Measurements from ENCODE around the gene NPFF. TPM values are rescaled to one million over a fixed set of nuclear protein-coding genes. Genes with fewer than 3 reads are reported as not detected.

Gene NPFF
- total and polyA plus RNA-seq, 2 of the 13 experiments (the other 11 are each of a cell fraction or from before 2014, with no cell fraction given): not detected

DNA sequence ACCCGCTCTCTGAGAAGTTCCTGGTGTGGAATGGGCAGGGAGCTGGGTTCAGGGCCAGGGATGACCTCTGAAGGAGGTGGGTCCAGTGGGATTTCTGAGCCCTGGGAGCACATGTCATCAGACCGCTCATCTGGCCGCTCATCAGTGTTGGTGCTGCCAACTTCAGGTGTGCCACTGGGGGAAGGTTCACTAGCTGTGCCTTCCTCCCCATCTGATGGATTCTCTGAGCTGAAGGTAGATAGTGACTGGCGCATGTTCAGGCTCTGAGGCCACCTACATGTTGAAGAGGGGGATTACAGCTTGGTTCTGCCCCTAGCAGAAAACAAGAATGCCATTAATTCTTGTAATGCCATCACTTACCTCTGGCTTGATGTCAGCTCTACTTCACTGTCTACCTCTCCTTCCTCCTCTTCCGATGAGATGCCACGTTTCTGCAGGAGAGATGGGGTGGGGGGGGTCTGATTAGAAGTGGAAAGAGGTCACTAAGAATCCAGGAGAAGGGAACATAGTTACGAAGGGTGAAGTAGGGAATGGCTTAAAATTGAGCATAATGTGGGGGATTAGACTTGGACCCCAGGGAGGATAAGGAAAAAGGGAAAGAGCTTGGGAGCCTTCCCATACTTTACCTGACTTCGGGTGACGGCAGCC, 25.2 kb downstream of the NPFF start:
- H3K36me3 ChIP-seq (replicated peaks in 1 of 2; ENCODE audit: control insufficient read depth in 1 of 2, insufficient read depth in 2 of 2, low read length in 2 of 2): peaks cover 13 to 50% of the 10 kb centered on the region in 2 experiments
- no peaks in the 10 kb centered on the region for H3K9me3 ChIP-seq (ENCODE audit: low read length)
- no peaks in the 10 kb centered on the region for H3K79me2 ChIP-seq (ENCODE audit: insufficient read depth, low read length)
- FAIRE-seq (peak; percentile 66), ATAC-seq (peak; percentile 43), DNase-seq (ENCODE audit: low spot score) (peak; percentile 49)
- no peaks in the 10 kb centered on the region for H3K27me3 ChIP-seq (ENCODE audit: control insufficient read depth in 1 of 2, insufficient read depth in 2 of 2, low read length in 2 of 2)
- peaks cover 12% of the 10 kb centered on the region for H4K20me1 ChIP-seq (ENCODE audit: insufficient read depth, low read length)
- BruUV-seq (replicated peaks): no TSS peak
- ChIA-PET CTCF (ENCODE audit: low intra/inter-chr PET ratio, low total read pairs) (no interaction called here), POLR2A (interaction anchor here (0.7 to 4.2 kb wide), 12 partner anchors 9 to 161 kb away, joined by 3 to 58 read pairs (median 4); partner anchors contain the start of genes AAAS, MAP3K12, PRR13 and SP1)
- WGBS (ENCODE audit: low lambda C conversion rate): 86% methylated on average over 8 of the region's 9 CpGs
- no peaks in the 10 kb centered on the region for H3K4me1 ChIP-seq (ENCODE audit: insufficient read depth, low read length)
- H3K4me2 ChIP-seq (ENCODE audit: low read depth, low read length): no peak overlapping the region
- in situ Hi-C loops (cut with HindIII; ENCODE audit: extremely low pct_ligation_motif_present, low pct_unique_long_range_greater_than_20kb) (no loop called here), intact Hi-C loops (cut with micrococcal nuclease; ENCODE audit: unreplicated experiment) (no loop called here)
- H2AFZ ChIP-seq (ENCODE audit: low read length): no peak overlapping the region
- H3K9ac ChIP-seq (ENCODE audit: insufficient read depth, low read depth, low read length): no peak overlapping the region
- no peak overlapping the region for H3K27ac ChIP-seq (ENCODE audit: extremely low read length, insufficient read depth, low read length)
- H3K4me3 ChIP-seq (replicated peaks in 1 of 3; ENCODE audit: insufficient read depth in 1 of 3, low read depth in 2 of 3, low read length in 3 of 3): no peak overlapping the region
- TF ChIP-seq FOXJ3 (CRISPR knock-in tag; IDR thresholded peaks at IDR 0.05; ENCODE audit: borderline replicate concordance): no peak
- TF ChIP-seq, protein P1, sequence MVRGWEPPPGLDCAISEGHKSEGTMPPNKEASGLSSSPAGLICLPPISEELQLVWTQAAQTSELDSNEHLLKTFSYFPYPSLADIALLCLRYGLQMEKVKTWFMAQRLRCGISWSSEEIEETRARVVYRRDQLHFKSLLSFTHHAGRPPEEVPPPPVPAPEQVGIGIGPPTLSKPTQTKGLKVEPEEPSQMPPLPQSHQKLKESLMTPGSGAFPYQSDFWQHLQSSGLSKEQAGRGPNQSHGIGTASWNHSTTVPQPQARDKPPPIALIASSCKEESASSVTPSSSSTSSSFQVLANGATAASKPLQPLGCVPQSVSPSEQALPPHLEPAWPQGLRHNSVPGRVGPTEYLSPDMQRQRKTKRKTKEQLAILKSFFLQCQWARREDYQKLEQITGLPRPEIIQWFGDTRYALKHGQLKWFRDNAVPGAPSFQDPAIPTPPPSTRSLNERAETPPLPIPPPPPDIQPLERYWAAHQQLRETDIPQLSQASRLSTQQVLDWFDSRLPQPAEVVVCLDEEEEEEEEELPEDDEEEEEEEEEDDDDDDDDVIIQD (CRISPR knock-in tag; IDR thresholded peaks at IDR 0.05; ENCODE audit: low read depth): no peak
- no peak for TF ChIP-seq HIC2 (CRISPR knock-in tag; IDR thresholded peaks at IDR 0.05; ENCODE audit: low read depth)
- TF ChIP-seq, protein P2, sequence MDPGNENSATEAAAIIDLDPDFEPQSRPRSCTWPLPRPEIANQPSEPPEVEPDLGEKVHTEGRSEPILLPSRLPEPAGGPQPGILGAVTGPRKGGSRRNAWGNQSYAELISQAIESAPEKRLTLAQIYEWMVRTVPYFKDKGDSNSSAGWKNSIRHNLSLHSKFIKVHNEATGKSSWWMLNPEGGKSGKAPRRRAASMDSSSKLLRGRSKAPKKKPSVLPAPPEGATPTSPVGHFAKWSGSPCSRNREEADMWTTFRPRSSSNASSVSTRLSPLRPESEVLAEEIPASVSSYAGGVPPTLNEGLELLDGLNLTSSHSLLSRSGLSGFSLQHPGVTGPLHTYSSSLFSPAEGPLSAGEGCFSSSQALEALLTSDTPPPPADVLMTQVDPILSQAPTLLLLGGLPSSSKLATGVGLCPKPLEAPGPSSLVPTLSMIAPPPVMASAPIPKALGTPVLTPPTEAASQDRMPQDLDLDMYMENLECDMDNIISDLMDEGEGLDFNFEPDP (CRISPR knock-in tag; conservative IDR thresholded peaks at IDR 0.05): no peak
- no peak for TF ChIP-seq ZSCAN30 (CRISPR knock-in tag; IDR thresholded peaks at IDR 0.05)
- TF ChIP-seq MIER3 (CRISPR knock-in tag; IDR thresholded peaks at IDR 0.05; ENCODE audit: borderline replicate concordance): no peak
- TF ChIP-seq SRY (CRISPR knock-in tag; IDR thresholded peaks at IDR 0.05): no peak
- no peak for TF ChIP-seq ZFX (CRISPR knock-in tag; IDR thresholded peaks at IDR 0.05; ENCODE audit: low read depth)
- TF ChIP-seq ZBTB33 (CRISPR knock-in tag; IDR thresholded peaks at IDR 0.05): peak; percentile 28; the same call in 1 of the 2 replicates
- no peak for TF ChIP-seq CHD4 (IDR thresholded peaks at IDR 0.05; ENCODE audit: borderline replicate concordance, low read length)
- TF ChIP-seq SRF (IDR thresholded peaks at IDR 0.05; ENCODE audit: low read depth, low read length): no peak
- peak; percentile 89; the same call in 1 of the 2 replicates for TF ChIP-seq POLR2AphosphoS2 (IDR thresholded peaks at IDR 0.05; ENCODE audit: low read depth, low read length)
- no peak for TF ChIP-seq ZNF275 (CRISPR knock-in tag; IDR thresholded peaks at IDR 0.05; ENCODE audit: borderline replicate concordance)
